Measurements from ENCODE around the gene TBC1D22A.

DNA sequence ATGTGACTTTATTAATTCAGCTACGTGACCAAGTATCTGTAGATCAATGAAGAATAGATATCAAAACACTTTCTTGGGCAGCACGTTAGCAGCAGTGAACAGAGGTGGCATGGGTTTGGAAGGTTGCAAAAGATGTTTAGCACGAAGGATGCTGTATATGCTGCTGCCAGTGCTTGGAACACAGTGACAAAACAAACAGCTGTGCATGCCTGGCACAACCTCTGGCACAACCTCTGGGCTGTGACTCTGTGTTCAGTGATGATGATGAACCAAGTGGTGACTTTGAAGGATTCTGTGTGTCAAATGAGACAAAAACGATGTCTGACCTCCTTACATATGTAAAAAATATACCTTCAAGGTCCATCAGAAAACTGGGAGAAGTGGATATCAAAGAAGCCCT, 104.7 kb downstream of the TBC1D22A start:
- TF ChIP-seq, protein P1, sequence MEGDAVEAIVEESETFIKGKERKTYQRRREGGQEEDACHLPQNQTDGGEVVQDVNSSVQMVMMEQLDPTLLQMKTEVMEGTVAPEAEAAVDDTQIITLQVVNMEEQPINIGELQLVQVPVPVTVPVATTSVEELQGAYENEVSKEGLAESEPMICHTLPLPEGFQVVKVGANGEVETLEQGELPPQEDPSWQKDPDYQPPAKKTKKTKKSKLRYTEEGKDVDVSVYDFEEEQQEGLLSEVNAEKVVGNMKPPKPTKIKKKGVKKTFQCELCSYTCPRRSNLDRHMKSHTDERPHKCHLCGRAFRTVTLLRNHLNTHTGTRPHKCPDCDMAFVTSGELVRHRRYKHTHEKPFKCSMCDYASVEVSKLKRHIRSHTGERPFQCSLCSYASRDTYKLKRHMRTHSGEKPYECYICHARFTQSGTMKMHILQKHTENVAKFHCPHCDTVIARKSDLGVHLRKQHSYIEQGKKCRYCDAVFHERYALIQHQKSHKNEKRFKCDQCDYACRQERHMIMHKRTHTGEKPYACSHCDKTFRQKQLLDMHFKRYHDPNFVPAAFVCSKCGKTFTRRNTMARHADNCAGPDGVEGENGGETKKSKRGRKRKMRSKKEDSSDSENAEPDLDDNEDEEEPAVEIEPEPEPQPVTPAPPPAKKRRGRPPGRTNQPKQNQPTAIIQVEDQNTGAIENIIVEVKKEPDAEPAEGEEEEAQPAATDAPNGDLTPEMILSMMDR (IDR thresholded peaks at IDR 0.05; ENCODE audit: extremely low read depth in 1 of 2, insufficient read depth in 1 of 2, low read depth in 1 of 2, low read length in 2 of 2), result no peak
- TF ChIP-seq EZH2 (IDR thresholded peaks at IDR 0.05; ENCODE audit: borderline replicate concordance, low read depth, low read length, severe bottlenecking) (no peak), POLR2A (IDR thresholded peaks at IDR 0.05; ENCODE audit: low read depth, low read length) (no peak)
